NOMO-1 treated with dmso at 0.1 percent for 144 hours (cell line): ENCODE measurements around the gene PCCA.

Source experiments
- DNase-seq: peaks from one replicate; lab custom pipeline; 2025; ENCODE audit not compliant: unreplicated experiment; lab: John Stamatoyannopoulos, UW

Gene PCCA

DNA sequence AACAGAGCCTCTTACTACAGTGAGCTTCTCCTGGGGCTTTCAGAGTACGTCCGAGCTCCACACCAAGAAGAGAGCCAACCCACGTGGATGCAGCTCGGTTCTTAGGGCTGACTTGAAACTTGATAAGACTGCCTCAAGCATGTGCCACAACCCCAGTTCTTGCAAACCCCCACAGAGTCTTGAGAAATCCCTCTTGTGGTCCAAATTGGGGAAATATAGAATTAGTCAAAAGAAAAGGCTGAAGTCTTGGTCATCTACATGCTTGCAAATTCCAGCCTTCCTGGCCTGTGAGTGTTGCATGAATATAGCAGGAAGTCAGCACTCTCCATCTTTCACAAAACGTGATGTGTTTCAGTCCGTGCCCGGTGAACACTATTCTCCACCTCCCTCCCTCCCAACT, 404.5 kb downstream of the PCCA start:
- peak; percentile 41 for DNase-seq

DNA sequence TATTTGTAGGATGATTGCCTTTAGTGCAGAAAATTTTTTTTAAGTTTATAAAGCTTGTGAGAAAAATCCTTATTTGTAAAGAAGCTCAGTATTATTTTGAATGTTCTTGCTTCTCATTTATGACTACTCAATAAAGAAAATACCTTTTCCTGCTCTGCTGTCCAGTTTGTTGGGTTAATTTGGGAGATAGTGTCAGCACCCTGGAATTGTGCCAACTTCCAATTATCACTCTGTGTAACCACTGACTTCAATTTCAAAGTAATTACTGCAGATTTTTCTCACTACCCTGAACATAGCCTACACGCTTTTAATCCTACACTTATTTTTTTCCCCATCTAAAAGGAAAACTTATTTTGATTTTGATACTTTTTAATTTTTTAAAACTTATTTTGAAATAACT, 406.6 kb downstream of the PCCA start:
- DNase-seq: no peak

GRCh38 chr13:100497389-100497788, 408.5 kb downstream of the PCCA start:
- no peak for DNase-seq

- no peak for DNase-seq
Observed at GRCh38 chr13:100502446-100502845, 413.6 kb downstream of the PCCA start.

- DNase-seq: no peak
Observed at GRCh38 chr13:100503622-100504021, 414.7 kb downstream of the PCCA start.

DNA sequence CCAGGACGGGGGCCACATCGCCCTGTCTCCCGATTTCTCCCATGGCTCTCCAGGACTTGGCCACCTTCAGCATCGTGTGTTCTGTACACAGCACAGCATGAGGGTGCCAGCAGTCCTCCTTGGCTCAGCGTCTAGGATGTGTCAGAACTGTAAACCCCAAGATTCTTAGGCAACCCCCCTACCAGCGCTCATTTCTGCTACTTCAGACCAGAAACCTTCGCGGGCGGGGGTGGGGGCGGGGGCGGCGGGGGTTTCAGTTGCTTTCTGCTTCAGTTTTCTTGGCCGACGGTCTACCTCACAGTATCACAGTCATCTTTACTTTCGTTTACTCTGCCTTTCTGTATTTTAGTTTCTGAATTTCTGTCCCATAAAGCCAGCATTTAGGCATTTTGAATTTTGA, 417.3 kb downstream of the PCCA start:
- no peak for DNase-seq

GRCh38 chr13:100506600-100507422, 417.9 kb downstream of the PCCA start:
- no peak for DNase-seq

- DNase-seq: no peak
Observed at GRCh38 chr13:100508455-100508854, 419.6 kb downstream of the PCCA start.

GRCh38 chr13:100508996-100509395, 420.1 kb downstream of the PCCA start:
- no peak for DNase-seq

GRCh38 chr13:100510208-100510957, 421.5 kb downstream of the PCCA start:
- DNase-seq: no peak

- no peak for DNase-seq
Observed at GRCh38 chr13:100511466-100511865, 422.6 kb downstream of the PCCA start.

DNA sequence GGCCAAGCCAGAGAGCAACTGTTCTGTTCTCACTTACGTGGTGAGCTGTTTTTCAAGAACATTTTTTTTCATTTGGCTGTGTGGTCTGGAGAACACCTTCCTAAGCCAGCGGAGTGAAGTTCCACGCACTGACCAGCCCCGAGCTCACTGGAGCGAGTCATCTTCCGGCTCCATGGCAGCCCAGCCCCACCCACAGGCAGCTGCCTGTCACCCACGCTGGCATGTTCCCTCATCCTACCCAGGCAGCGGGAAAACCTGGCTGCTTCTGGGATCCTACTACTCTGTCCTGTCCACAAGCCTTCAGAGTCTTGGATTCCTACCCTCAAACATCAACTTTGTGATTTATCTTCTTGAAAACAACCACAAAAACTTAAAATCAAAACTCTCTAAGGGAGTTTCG, 423.5 kb downstream of the PCCA start:
- no peak for DNase-seq

DNA sequence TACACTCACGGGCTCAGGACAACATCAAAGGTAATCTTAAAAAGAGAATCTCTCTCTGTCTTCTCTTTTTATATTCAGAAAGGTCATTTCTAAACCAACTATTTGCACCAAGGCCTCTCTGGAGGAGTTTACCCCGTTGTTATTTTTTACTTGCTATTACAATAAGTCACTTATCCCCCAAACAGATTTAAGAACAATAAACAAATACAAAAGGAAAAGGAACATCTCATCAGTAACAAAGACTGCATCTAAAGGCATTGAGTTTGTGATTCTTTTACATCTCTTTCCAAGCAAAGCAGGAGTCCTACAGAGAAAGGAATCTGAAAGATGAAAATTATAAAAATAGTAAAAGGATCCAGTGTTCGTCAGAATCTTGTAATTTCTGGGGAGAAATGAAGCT, 424.3 kb downstream of the PCCA start:
- no peak for DNase-seq

- no peak for DNase-seq
Observed at GRCh38 chr13:100513987-100514670, 425.2 kb downstream of the PCCA start.

- DNase-seq: peak; percentile 60
Observed at GRCh38 chr13:100514788-100515409, 426.0 kb downstream of the PCCA start.

DNA sequence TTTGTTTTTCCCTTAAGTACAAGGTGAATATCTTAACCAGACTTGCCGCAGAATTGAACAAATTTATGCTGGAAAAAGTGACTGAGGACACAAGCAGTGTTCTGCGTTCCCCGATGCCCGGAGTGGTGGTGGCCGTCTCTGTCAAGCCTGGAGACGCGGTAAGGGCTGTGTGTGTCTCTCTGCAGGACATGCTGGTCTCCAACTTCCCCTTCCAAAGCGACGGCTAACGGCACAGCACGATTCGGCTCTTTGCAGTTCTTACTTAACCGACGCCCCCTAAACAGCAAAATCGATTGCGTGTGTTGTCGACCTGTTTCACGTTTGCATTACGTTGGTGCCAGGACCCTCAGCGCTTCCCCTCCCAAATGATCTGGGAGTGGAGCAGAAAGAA, 426.5 kb downstream of the PCCA start:
- DNase-seq: peak; percentile 45

DNA sequence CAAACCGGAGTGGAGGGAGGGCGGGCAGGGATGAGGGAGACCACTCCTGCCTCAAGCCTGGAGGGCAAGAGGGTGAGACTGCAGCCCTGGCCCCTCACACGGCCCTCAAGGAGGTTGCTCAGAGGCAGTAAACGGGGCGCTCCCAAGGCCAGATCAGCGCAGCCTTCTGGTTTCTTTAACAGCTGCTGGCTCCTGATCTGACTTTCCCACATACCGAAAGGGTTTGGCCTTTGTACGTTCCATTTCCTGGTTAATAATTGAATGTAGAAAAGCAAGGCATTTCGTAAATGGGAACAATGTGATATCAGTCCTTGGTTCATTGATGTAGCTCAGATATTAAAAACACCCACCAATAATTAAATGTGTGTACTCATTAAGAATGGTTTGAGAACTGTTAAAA, 428.2 kb downstream of the PCCA start:
- DNase-seq: no peak

GRCh38 chr13:100517728-100518127, 428.8 kb downstream of the PCCA start:
- no peak for DNase-seq

GRCh38 chr13:100518394-100519062, 429.6 kb downstream of the PCCA start:
- no peak for DNase-seq

DNA sequence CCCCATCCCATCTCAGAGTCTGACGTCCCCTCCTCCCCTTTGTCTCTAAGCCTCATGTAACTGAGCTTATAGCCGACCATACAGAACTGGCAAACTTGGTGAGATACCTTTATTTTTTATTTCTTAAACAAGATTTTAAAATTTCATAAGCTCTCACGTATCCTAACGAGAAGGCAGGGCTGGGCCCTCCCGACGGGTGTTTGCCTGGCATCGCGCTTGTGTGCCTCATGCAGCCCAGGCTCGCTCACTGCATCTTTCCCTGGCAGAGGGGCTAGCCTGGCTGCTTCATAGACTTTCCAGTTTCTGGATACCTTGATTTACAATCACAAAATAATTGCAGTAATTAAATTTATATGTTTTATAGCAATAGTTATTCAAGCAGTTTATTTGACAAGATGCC, 430.7 kb downstream of the PCCA start:
- DNase-seq: no peak
